GM06990 (cell line): ENCODE data around the gene DUSP2.

Experiments used
- DNase-seq: peaks from one replicate; pipeline ENCODE4 v3.0.0-alpha.2; 2011; ENCODE audit not compliant: insufficient read length; ENCODE audit errors: extremely low read depth
- H3K27me3 ChIP-seq: replicated peaks from 2 replicates; pipeline ENCODE4 v1.6.0; 2011; ENCODE audit warnings: low read length; ENCODE audit not compliant: control insufficient read depth, insufficient read depth
- H3K36me3 ChIP-seq: 2 replicates; pipeline ENCODE4 v1.5.1; 2011; ENCODE audit warnings: low read length; ENCODE audit not compliant: control insufficient read depth, insufficient read depth
- H3K4me3 ChIP-seq: replicated peaks from 2 replicates; pipeline ENCODE4 v1.5.1; 2011; ENCODE audit warnings: low read depth, mild to moderate bottlenecking, control low read depth, low read length
- CTCF ChIP-seq: IDR thresholded peaks from 2 replicates; pipeline ENCODE4 v1.5.1; 2011; ENCODE audit warnings: low read length, control low read depth, mild to moderate bottlenecking, inconsistent platforms; ENCODE audit not compliant: insufficient read depth, poor library complexity, severe bottlenecking

DUSP2 gene

GRCh38 chr2:96175951-96176350 lies 30.7 kb upstream of the DUSP2 start:
- DNase-seq: no peak
- H3K36me3 ChIP-seq: no peaks in the 10 kb centered on the region
- no peak for TF ChIP-seq CTCF
- H3K27me3 ChIP-seq: no peaks in the 10 kb centered on the region
- H3K4me3 ChIP-seq: no peak overlapping the region

DNA sequence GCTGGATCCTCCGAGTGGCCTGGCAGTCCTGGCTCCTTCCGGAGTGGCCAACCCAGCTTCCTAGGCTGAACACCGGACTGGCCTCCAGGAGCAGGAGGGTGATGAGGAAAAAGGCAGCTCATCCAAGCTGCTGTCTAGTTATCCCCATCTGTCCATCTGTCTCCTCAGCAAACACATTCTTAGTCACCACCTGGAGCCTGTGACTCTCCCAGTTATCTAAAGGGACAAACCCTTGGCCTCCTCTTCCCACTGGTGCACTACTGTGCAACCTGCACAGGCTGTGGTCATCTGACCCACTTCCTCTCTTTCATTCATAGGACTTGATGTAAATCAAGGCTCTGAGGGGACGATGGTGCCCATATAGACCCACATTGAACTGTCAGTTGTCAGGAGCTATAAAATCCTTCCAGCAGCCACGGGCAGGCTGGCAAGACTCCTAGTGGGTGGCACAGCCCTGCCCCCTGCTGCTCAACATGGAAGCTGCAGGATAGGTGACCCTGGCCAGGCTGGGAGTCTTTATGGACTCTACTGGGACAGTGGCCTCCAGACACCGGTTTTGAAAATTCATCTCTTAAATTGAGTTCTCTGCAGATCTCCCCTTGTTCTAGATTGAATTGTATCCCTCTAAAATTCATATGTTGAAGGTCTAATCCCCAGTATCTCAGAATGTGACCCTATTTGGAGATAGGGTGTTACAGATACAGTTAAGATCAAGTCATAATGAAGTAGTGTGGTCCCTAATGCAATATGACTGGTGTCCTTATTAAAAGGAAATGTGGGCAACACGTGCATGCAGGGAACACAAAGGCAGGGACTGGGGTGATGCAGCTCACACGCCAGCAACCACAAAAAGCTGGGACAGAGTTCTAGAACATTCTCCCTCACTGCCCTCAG lies 29.3 kb upstream of the DUSP2 start:
- H3K27me3 ChIP-seq: no peaks in the 10 kb centered on the region
- peak; percentile 95 for TF ChIP-seq CTCF
- DNase-seq: peak; percentile 54
- no peak overlapping the region for H3K4me3 ChIP-seq
- H3K36me3 ChIP-seq: no peaks in the 10 kb centered on the region

- no peak for TF ChIP-seq CTCF
- Histone ChIP-seq H3K36me3 (no peaks in the 10 kb centered on the region), H3K4me3 (no peak overlapping the region)
Measured at GRCh38 chr2:96171831-96172230, 26.6 kb upstream of the DUSP2 start.

GRCh38 chr2:96170626-96171025 lies 25.4 kb upstream of the DUSP2 start:
- DNase-seq: no peak
- no peak for TF ChIP-seq CTCF
- no peaks in the 10 kb centered on the region for H3K27me3 ChIP-seq
- H3K4me3 ChIP-seq: no peak overlapping the region
- H3K36me3 ChIP-seq: no peaks in the 10 kb centered on the region

More at GRCh38 chr2:96171831-96172230, 26.6 kb upstream of the DUSP2 start:
- no peaks in the 10 kb centered on the region for H3K27me3 ChIP-seq
- no peak for DNase-seq

DNA sequence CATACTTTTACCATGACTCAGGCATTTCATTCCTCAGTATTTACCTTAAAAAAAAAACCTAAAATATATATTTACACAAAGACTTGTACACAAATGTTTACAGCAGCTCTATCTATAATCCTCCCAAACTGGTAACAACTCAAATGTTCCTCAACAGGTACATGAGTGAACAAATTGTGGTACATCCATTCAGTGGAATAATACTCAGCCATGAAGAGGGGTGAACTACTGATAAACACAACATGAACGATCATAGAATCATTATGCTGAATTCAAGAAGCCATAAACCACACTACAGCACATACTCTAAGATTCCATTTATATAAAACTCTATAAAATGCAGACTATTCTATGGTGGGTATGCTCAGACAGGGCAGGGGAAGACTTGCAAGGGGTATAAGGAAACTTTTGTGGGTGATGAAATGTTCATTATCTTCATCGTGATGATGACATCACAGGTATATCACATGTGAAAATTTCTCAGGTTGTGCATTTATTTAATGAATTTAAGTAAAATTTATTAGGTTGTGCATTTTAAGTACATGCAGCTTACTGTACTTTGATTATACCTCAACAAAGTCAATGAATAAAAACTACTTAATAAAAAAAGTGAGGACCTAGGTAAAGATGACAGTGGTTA lies 24.7 kb upstream of the DUSP2 start:
- Histone ChIP-seq H3K4me3 (no peak overlapping the region), H3K36me3 (no peaks in the 10 kb centered on the region), H3K27me3 (no peaks in the 10 kb centered on the region)
- no peak for DNase-seq
- no peak for TF ChIP-seq CTCF
